HUES6 (cell line): Measurements from ENCODE around the gene PLPP7.
"Not testable (repeated sequence)": the region's sequence is repeated elsewhere in the genome, so short reads cannot be mapped to it uniquely, and the experiment has no call there.

Experiments used
- H3K27ac ChIP-seq: 2 replicates; pipeline ENCODE4 v1.7.0; 2013; ENCODE audit warnings: low read depth, mild to moderate bottlenecking, low read length, inconsistent platforms
- H3K27me3 ChIP-seq: 2 replicates; pipeline ENCODE4 v1.6.1; 2013; ENCODE audit warnings: low read length; ENCODE audit not compliant: control insufficient read depth, insufficient read depth
- H3K36me3 ChIP-seq: 2 replicates; pipeline ENCODE4 v1.6.1; 2013; ENCODE audit warnings: low read length; ENCODE audit not compliant: control insufficient read depth, insufficient read depth
- H3K4me1 ChIP-seq: 2 replicates; pipeline ENCODE4 v1.6.1; 2013; ENCODE audit warnings: low read length; ENCODE audit not compliant: control insufficient read depth, insufficient read depth
- H3K4me3 ChIP-seq: 2 replicates; pipeline ENCODE4 v1.5.1; 2013; ENCODE audit warnings: low read depth, low read length
- H3K9ac ChIP-seq: one replicate; pipeline ENCODE4 v1.6.1; 2013; ENCODE audit warnings: mild to moderate bottlenecking, low read length
- H3K9me3 ChIP-seq: 2 replicates; pipeline ENCODE4 v1.6.1; 2013; ENCODE audit warnings: low read depth, low read length; ENCODE audit not compliant: control insufficient read depth, insufficient read depth

The PLPP7 gene

GRCh38 chr9:131337131-131337848, 47.8 kb downstream of the PLPP7 start:
- H3K4me1 ChIP-seq, result peaks cover 6% of the 10 kb centered on the region
- H3K36me3 ChIP-seq, result no peaks in the 10 kb centered on the region
- H3K9me3 ChIP-seq, result no peaks in the 10 kb centered on the region
- no peak overlapping the region for H3K4me3 ChIP-seq
- H3K27ac ChIP-seq, result no peak overlapping the region
- H3K27me3 ChIP-seq, result no peaks in the 10 kb centered on the region
- no peak overlapping the region for H3K9ac ChIP-seq

- H3K36me3 ChIP-seq, H3K9ac ChIP-seq, H3K27ac ChIP-seq, H3K4me1 ChIP-seq, H3K4me3 ChIP-seq, H3K27me3 ChIP-seq, H3K9me3 ChIP-seq: not testable (repeated sequence)
Observed at GRCh38 chr9:131339212-131339611, 49.7 kb downstream of the PLPP7 start.

GRCh38 chr9:131344931-131345535, 55.5 kb downstream of the PLPP7 start:
- H3K9ac ChIP-seq, H3K36me3 ChIP-seq, H3K4me1 ChIP-seq, H3K9me3 ChIP-seq, H3K4me3 ChIP-seq, H3K27ac ChIP-seq, H3K27me3 ChIP-seq: not testable (repeated sequence)

GRCh38 chr9:131346559-131346958, 57.0 kb downstream of the PLPP7 start:
- no peaks in the 10 kb centered on the region for H3K27me3 ChIP-seq
- H3K9ac ChIP-seq, result no peak overlapping the region

GRCh38 chr9:131347376-131348020, 58.0 kb downstream of the PLPP7 start:
- Histone ChIP-seq H3K4me3 (no peak overlapping the region), H3K27me3 (no peaks in the 10 kb centered on the region), H3K27ac (no peak overlapping the region), H3K4me1 (peaks cover 9% of the 10 kb centered on the region), H3K9ac (no peak overlapping the region), H3K9me3 (peaks cover 7% of the 10 kb centered on the region; the same call in 1 of the 2 replicates), H3K36me3 (no peaks in the 10 kb centered on the region)

More at GRCh38 chr9:131346559-131346958, 57.0 kb downstream of the PLPP7 start:
- Histone ChIP-seq H3K9me3 (peaks cover 7% of the 10 kb centered on the region; the same call in 1 of the 2 replicates), H3K4me3 (no peak overlapping the region), H3K27ac (no peak overlapping the region), H3K4me1 (peaks cover 9% of the 10 kb centered on the region), H3K36me3 (no peaks in the 10 kb centered on the region)

GRCh38 chr9:131348631-131349521, 59.4 kb downstream of the PLPP7 start:
- Histone ChIP-seq H3K36me3 (no peaks in the 10 kb centered on the region), H3K4me3 (no peak overlapping the region), H3K27ac (no peak overlapping the region), H3K4me1 (peaks cover 9% of the 10 kb centered on the region), H3K27me3 (no peaks in the 10 kb centered on the region), H3K9ac (no peak overlapping the region), H3K9me3 (peaks cover 7% of the 10 kb centered on the region; the same call in 1 of the 2 replicates)

GRCh38 chr9:131349522-131349880, 60.0 kb downstream of the PLPP7 start:
- no peaks in the 10 kb centered on the region for H3K36me3 ChIP-seq
- H3K4me3 ChIP-seq, result peak overlapping the region; percentile 39
- peaks cover 9% of the 10 kb centered on the region for H3K4me1 ChIP-seq
- peak overlapping the region; percentile 70 for H3K9ac ChIP-seq
- H3K27me3 ChIP-seq, result no peaks in the 10 kb centered on the region
- H3K9me3 ChIP-seq, result peaks cover 7% of the 10 kb centered on the region; the same call in 1 of the 2 replicates
- no peak overlapping the region for H3K27ac ChIP-seq

- Histone ChIP-seq H3K27me3 (no peaks in the 10 kb centered on the region), H3K9me3 (0 out of 2 replicates have a peak, but pooled peaks cover 3% of the 10 kb centered on the region), H3K36me3 (no peaks in the 10 kb centered on the region), H3K4me3 (peak overlapping the region; percentile 39), H3K27ac (no peak overlapping the region), H3K4me1 (peaks cover 9% of the 10 kb centered on the region), H3K9ac (peak overlapping the region; percentile 70)
Observed at GRCh38 chr9:131349881-131350563, 60.5 kb downstream of the PLPP7 start.

- H3K36me3 ChIP-seq, H3K9me3 ChIP-seq, H3K4me3 ChIP-seq, H3K27me3 ChIP-seq: not testable (repeated sequence)
- H3K4me1 ChIP-seq, result peaks cover 11% of the 10 kb centered on the region
- peak overlapping the region; percentile 83; the same call in 1 of the 2 replicates for H3K27ac ChIP-seq
- H3K9ac ChIP-seq, result peak overlapping the region; percentile 81
Observed at GRCh38 chr9:131356479-131356878, 67.0 kb downstream of the PLPP7 start.

- Histone ChIP-seq H3K4me3 (no peak overlapping the region), H3K27me3 (no peaks in the 10 kb centered on the region), H3K9me3 (no peaks in the 10 kb centered on the region), H3K4me1 (peaks cover 11% of the 10 kb centered on the region), H3K9ac (peak overlapping the region; percentile 85), H3K27ac (peak overlapping the region; percentile 94; the same call in 1 of the 2 replicates), H3K36me3 (no peaks in the 10 kb centered on the region)
Observed at GRCh38 chr9:131358556-131358955, 69.0 kb downstream of the PLPP7 start.
